GM12892 (cell line): ENCODE results near the gene SMARCB1.

Experiments
- POLR2A ChIP-seq: IDR thresholded peaks from 2 replicates; pipeline ENCODE4 v1.6.1; 2011; ENCODE audit warnings: low read depth, low read length, control low read depth
- POLR2AphosphoS5 ChIP-seq: IDR thresholded peaks from 2 replicates; pipeline ENCODE4 v1.6.1; 2011; ENCODE audit warnings: low read depth, low read length, control low read depth
- TAF1 ChIP-seq: IDR thresholded peaks from 2 replicates; pipeline ENCODE4 v1.6.1; 2011; ENCODE audit warnings: low read depth, mild to moderate bottlenecking, control low read depth, low read length, borderline replicate concordance

- no peak for TF ChIP-seq POLR2A
- no peak for TF ChIP-seq POLR2AphosphoS5
- TF ChIP-seq TAF1: no peak
Observed at GRCh38 chr22:23847991-23848864, 61.5 kb downstream of the SMARCB1 start.
